ENCODE results near the gene ACAD10. TPM values are rescaled to one million over a fixed set of nuclear protein-coding genes. Genes with fewer than 3 reads are reported as not detected.

Gene ACAD10
- 10 to 100 TPM in 5 of 6 donors, 1 to 10 TPM in 1; 8.6 to 25.4 (median 14.9) TPM for total RNA-seq
- polyA plus RNA-seq: 10 to 100 TPM; 28.3 to 32.4 TPM

DNA sequence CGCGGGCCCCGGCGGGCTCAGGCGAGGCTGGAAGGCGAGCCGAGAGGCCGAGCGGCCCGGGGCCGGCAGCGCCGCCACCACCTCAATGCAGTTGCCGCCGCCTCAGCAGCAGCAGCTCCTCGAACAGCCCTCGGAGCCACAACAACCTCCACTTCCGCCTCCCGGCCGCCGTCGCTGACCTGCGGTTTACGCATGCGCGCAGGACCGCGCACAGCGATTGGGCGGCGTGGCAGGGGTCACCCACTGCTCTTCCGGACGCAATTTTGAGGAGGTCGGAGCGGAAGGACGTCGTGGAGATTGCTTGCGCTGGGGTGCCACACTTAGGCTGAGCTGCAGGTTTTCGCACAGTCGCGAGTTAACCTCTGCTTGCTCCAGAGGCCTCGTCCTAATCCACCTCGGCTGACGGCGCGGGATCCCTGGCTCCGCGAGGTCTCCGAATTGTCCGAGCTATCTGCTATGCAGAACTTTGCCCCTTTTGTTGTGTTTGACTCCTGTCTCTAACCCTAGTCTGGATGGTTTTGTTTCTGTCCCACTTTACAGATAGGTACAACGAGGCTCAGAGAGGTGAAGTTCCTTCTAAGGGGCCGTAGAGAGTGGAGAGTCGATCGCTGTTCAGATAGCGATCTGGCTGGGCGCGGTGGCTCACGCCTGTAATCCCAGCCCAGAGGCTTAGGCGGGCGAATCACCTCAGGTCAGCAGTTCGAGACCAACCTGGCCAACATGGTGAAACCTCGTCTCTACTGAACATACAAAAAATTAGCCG, at the start of gene ACAD10, which contains the start of gene BRAP:
Gene ACAD10 (plus strand): TSS at position 243 of the 763 bp plus-strand sequence. CDS start 6,657 bp downstream, outside the sequence.
Gene BRAP (minus strand): TSS at position 146 of the 763 bp plus-strand sequence. CDS start 164 bp downstream, outside the sequence.
- Histone ChIP-seq H3K27me3 (no peaks in the 10 kb centered on the region), H3K36me3 (peaks cover 0 to 13% (median 2%) of the 10 kb centered on the region in 3 donors), H3K4me1 (peaks cover 9 to 17% (median 11%) of the 10 kb centered on the region in 3 donors), H3K27ac (peak within 1 kb of the TSS; percentile 47 to 79 (median 63)), H3K4me3 (peak within 1 kb of the TSS; percentile 89 to 98 (median 90)), H3K9me3 (no peaks in the 10 kb centered on the region)
- peak; percentile 96 to 99 (median 98) for ATAC-seq
- peak; percentile 90 to 99 (median 94) for DNase-seq
- intact Hi-C loops (cut with DNase I): no loop called here
- no peak for FAIRE-seq
- TF ChIP-seq, protein P1, sequence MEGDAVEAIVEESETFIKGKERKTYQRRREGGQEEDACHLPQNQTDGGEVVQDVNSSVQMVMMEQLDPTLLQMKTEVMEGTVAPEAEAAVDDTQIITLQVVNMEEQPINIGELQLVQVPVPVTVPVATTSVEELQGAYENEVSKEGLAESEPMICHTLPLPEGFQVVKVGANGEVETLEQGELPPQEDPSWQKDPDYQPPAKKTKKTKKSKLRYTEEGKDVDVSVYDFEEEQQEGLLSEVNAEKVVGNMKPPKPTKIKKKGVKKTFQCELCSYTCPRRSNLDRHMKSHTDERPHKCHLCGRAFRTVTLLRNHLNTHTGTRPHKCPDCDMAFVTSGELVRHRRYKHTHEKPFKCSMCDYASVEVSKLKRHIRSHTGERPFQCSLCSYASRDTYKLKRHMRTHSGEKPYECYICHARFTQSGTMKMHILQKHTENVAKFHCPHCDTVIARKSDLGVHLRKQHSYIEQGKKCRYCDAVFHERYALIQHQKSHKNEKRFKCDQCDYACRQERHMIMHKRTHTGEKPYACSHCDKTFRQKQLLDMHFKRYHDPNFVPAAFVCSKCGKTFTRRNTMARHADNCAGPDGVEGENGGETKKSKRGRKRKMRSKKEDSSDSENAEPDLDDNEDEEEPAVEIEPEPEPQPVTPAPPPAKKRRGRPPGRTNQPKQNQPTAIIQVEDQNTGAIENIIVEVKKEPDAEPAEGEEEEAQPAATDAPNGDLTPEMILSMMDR (IDR thresholded peaks at IDR 0.05): no peak
- WGBS, 2 donors: 0% methylated on average over 63 of the region's 63 CpGs

DNA sequence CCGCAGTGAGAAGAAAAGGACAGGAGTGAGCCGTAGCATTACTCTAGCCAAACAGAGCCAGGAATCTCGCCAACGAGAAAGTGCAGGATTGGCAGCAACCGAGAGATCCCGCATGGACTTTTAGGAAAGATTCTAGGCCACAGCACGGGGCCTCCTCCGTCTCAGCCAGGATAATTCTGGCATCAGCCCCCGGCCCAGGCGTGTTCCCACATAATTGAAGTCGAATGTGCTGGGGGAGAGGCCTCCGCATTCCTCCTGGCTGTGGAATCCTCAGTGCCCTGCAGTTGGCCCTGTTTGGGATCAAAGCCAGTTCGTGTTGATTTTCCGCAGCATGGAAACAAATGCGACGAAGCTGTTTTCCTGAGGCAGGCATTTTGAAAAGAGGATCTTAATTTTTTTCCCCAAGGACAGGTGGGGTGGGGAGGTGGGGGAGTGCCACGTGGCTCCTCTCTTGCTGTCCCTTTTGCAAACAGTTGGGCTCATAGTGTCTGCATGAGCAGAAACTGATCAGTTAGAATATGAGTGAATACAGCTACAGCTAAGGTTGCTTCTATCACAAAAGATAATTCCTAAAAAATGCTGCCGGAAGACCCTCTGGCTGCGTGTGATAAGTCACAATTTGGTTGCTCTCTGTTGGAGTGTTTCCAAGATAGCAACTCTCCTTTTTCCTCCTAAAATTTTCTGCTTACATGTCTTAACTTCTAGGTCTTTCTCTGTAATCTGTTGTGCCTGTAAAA, 49.5 kb upstream of the ACAD10 start:
- Histone ChIP-seq H3K27ac (no peak overlapping the region), H3K36me3 (no peaks in the 10 kb centered on the region), H3K4me3 (no peak overlapping the region), H3K27me3 (no peaks in the 10 kb centered on the region), H3K4me1 (no peaks in the 10 kb centered on the region), H3K9me3 (no peaks in the 10 kb centered on the region)
- intact Hi-C loops (cut with DNase I): no loop called here
- DNase-seq: peak in 4 of 6 donors; percentile 12 to 27 (median 16)
- peak; percentile 31 to 64 (median 56) for ATAC-seq
- TF ChIP-seq, protein P1 (IDR thresholded peaks at IDR 0.05): no peak
- WGBS, 2 donors: 43 to 45% methylated on average over 19 of the region's 19 CpGs
- FAIRE-seq: no peak

DNA sequence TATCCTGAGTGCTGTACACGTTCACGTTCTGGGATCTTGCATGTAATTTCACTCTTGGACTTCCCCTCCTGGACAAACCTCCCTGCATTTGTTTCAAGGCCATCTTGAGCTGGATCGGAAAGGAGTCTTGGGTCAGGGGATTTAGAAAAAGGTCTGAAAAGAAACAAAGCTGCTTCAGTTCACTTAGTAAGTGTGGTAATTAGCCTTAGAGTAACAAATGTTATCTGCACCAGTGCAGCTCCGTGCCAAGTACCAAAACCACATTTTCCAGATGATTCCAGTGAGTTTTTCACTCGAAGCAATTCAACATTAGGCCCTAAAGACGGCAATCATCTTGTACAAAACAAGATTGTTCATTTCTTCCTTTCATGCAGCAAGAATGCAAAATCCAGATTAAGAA, 47.3 kb upstream of the ACAD10 start:
- intact Hi-C loops (cut with DNase I): no loop called here
- FAIRE-seq (no peak), ATAC-seq (no peak), DNase-seq (no peak)
- Histone ChIP-seq H3K27me3 (no peaks in the 10 kb centered on the region), H3K4me3 (no peak overlapping the region), H3K36me3 (peaks cover 0 to 14% (median 1%) of the 10 kb centered on the region in 3 donors), H3K27ac (no peak overlapping the region), H3K9me3 (no peaks in the 10 kb centered on the region), H3K4me1 (no peaks in the 10 kb centered on the region)
- TF ChIP-seq, protein P1 (IDR thresholded peaks at IDR 0.05): no peak
- WGBS, 2 donors: 85 to 93% methylated on average over 6 of the region's 6 CpGs

DNA sequence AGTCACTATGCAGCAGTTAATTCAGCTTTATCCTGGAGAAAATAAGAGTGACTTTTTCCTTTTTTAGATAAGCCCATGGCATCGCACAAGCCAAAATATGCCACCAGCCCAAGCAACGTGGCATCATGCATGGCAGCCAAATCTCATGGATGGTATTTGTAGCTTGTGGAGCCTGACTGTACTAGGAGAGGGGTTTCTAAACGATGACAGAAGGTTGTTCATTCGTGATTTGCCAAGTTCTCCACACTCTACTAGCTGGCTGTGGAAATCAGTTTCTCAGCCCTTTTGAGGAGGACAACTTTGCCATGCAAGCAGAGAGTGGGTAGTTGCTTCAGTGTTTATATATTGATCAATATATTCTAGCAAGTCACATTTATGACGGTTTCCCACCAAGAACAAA, 45.3 kb upstream of the ACAD10 start:
- Histone ChIP-seq H3K36me3 (peaks cover 0 to 31% (median 5%) of the 10 kb centered on the region in 3 donors), H3K27ac (no peak overlapping the region), H3K4me3 (no peak overlapping the region), H3K4me1 (no peaks in the 10 kb centered on the region), H3K27me3 (no peaks in the 10 kb centered on the region), H3K9me3 (no peaks in the 10 kb centered on the region)
- TF ChIP-seq, protein P1 (IDR thresholded peaks at IDR 0.05): no peak
- FAIRE-seq: no peak
- DNase-seq: no peak
- intact Hi-C loops (cut with DNase I): no loop called here
- no peak for ATAC-seq
- 91 to 92% methylated on average over 5 of the region's 5 CpGs for WGBS, 2 donors
